ENCODE results near the gene NDUFV1. TPM values are rescaled to one million over a fixed set of nuclear protein-coding genes. Genes with fewer than 3 reads are reported as not detected.
"Not testable (repeated sequence)": the region's sequence is repeated elsewhere in the genome, so short reads cannot be mapped to it uniquely, and the experiment has no call there.

Gene NDUFV1
- polyA plus RNA-seq, 1 donor, result 209 TPM

DNA sequence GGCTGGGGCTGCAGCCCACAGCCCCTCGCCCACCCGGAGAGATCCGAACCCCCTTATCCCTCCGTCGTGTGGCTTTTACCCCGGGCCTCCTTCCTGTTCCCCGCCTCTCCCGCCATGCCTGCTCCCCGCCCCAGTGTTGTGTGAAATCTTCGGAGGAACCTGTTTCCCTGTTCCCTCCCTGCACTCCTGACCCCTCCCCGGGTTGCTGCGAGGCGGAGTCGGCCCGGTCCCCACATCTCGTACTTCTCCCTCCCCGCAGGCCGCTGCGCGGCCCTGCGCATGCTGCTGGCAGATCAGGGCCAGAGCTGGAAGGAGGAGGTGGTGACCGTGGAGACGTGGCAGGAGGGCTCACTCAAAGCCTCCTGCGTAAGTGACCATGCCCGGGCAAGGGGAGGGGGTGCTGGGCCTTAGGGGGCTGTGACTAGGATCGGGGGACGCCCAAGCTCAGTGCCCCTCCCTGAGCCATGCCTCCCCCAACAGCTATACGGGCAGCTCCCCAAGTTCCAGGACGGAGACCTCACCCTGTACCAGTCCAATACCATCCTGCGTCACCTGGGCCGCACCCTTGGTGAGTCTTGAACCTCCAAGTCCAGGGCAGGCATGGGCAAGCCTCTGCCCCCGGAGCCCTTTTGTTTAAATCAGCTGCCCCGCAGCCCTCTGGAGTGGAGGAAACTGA is 22.4 kb upstream of the NDUFV1 start:
- DNase-seq, result no peak

DNA sequence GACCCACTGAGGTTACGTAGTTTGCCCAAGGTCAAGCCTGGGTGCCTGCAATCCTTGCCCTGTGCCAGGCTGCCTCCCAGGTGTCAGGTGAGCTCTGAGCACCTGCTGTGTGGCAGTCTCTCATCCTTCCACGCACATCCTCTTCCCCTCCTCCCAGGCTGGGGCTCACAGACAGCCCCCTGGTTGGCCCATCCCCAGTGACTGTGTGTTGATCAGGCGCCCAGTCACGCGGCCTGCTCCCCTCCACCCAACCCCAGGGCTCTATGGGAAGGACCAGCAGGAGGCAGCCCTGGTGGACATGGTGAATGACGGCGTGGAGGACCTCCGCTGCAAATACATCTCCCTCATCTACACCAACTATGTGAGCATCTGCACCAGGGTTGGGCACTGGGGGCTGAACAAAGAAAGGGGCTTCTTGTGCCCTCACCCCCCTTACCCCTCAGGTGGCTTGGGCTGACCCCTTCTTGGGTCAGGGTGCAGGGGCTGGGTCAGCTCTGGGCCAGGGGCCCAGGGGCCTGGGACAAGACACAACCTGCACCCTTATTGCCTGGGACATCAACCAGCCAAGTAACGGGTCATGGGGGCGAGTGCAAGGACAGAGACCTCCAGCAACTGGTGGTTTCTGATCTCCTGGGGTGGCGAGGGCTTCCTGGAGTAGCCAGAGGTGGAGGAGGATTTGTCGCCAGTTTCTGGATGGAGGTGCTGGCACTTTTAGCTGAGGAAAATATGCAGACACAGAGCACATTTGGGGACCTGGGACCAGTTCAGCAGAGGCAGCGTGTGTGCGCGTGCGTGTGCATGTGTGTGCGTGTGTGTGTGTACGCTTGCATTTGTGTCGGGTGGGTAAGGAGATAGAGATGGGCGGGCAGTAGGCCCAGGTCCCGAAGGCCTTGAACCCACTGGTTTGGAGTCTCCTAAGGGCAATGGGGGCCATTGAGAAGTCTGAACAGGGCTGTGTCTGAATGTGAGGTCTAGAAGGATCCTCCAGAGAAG is 21.6 kb upstream of the NDUFV1 start:
- no peak for DNase-seq

DNA sequence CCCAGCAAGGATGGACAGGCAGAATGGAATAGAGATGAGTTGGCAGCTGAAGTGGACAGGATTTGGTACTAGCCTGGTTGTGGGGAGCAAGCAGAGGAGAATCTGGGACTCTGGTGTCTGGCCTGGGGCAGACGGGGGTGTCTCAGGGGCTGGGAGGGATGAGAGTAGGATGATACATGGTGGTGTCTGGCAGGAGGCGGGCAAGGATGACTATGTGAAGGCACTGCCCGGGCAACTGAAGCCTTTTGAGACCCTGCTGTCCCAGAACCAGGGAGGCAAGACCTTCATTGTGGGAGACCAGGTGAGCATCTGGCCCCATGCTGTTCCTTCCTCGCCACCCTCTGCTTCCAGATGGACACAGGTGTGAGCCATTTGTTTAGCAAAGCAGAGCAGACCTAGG is 20.8 kb upstream of the NDUFV1 start:
- DNase-seq, result no peak

DNA sequence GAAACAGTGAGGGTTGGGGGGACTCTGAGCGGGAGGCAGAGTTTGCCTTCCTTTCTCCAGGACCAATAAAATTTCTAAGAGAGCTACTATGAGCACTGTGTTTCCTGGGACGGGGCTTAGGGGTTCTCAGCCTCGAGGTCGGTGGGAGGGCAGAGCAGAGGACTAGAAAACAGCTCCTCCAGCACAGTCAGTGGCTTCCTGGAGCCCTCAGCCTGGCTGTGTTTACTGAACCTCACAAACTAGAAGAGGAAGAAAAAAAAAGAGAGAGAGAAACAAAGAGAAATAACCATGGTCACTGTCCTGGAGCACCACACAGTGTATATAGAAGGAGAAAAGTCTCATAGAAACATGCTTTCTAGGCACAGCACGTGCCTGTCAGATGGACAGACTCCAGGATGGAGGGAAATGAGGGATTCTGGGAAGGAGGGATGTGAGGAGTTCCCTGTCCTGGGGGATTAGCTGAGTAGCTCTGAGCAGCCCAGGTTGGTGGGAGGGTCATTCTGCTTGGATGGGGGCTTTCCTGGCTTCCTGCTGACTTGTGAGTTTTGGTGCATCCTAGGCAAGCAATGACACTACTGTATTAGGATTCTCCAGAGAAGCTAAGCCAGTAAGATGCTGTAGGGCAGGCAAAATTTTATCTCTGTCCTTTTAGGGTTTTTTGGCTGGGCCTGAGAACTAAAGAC is 20.0 kb upstream of the NDUFV1 start:
- no peak for DNase-seq

DNA sequence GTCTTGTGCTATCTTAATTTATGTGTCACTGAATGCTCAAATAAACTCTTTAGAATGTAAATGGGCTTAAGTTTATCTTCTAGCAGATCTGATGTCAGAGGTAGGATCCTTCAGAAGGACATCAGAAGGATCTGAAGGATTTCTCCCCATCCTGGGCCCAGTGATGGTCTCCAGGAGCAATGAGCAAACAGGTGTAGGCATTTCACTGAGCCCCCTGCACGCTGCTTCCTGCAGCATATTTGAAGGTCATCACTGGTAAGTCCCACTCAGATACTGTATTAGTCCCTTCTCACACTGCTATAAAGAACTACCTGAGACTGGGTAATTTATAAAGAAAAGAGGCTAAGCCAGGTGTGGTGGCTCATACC is 18.6 kb upstream of the NDUFV1 start:
- no peak for DNase-seq

DNA sequence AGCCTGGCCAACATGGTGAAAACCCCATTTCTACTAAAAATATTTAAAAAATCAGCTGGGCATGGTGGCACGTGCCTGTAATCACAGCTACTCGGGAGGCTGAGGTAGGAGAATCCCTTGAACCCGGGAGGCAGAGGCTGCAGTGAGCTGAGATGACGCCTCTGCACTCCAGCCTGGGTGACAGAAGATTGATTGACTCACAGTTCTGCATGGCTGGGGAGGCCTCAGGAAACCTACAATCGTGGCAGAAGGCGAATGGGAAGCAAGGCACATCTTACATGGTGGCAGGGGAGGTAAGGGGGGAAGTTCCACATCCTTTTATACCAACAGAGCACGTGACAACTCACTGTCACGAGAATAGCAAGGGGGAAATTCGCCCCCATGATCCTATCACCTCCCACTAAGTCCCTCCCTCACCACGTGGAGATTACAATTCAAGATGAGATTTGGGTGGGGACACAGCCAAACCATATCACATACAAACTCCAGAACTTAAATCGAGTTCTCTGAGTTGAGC is 17.8 kb upstream of the NDUFV1 start:
- not testable (repeated sequence) for DNase-seq

DNA sequence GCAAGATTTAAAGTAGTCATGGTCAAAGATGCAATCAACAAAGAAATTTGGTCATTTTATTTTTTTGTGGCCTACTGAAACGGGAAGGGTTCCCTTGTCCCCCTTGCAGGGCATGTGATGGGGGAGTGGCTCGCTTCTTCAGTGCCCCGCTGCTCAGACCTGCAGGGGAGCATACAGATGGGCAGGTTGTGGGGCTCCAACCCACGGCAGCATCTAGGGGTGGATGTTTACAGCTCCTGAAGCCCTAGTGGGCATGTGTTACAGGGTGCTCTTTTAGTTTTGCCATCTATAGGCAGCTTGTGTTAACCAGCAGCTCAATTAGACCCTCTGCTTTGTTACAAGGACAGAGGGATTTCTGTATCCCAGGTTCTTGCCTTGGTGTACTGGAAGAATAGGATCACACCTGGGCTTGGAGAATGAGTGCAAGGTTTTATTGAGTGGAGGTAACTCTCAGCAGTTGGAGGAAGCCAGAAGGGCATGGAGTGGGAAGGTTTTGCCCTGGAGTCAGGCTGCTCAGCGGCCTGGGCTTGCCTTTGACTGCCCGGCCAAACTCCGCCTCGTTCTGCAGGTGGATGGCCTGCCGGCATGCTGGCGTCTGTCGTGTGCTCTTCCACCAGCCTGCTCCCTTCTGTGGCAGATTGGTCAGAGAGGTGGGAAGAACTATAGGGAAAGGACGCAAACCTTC is 13.7 kb upstream of the NDUFV1 start:
- no peak for DNase-seq

DNA sequence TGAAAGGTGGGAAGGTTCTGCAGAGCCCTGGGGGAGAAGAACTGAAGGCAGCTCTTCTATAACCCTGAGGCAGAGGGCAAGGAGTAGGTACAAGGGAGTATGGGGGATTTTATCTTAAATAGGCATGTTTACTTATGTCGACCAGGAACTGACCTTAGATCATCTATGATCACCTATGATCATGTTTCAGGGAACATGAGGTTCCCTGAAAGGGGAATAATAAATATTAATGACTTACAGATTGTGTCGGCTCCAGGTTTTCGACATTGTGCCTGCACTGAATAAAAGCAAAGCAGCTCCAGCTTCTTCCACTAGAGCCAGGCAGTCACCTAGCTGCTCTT is 13.2 kb upstream of the NDUFV1 start:
- DNase-seq, result no peak

DNA sequence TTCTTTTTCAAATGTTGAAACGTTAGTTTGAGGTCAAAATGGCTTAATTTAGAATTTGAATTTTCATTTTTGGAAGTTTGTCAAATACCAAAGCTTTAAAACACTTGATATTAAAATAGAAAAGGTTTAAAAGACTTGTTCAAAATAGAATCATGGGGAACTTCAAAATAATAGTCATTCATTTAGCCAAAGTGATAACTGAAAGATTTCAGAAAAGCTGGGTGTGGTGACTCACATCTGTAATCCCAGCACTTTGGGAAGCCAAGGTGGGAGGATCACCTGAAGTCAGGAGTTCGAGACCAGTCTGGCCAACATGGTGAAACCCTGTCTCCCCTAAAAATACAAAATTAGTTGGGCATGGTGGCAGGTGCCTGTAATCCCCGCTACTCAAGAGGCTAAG is 12.3 kb upstream of the NDUFV1 start:
- no peak for DNase-seq

DNA sequence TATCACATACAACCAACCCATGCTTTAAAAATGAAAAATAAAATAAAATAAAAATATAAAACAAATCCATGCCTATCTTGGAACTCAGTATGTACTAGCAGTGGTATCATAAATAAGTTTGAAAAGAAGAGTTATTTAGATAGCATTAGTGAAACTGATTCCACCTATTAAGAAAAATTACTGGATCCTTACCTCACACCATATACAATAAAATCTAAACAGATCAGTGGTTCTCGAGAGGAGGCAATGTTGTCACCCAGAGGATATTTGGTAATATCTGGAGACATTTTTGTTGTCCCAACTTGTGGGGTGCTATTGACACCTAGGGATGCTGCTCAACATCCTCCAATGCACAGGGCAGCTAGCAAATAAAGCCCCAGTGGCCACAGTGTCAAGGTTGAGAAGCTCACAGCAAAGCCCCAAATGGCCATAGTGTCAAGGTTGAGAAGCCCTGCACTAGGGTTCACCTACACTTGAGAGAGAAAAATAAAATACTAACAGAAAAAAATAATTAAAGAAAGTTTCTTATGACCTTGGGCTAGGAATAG is 9.9 kb upstream of the NDUFV1 start:
- no peak for DNase-seq

DNA sequence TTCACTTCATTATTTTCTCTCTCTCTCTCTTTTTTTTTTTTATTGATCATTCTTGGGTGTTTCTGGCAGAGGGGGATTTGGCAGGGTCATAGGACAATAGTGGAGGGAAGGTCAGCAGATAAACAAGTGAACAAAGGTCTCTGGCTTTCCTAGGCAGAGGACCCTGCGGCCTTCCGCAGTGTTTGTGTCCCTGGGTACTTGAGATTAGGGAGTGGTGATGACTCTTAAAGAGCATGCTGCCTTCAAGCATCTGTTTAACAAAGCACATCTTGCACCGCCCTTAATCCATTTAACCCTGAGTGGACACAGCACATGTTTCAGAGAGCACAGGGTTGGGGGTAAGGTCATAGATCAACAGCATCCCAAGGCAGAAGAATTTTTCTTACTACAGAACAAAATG is 9.3 kb upstream of the NDUFV1 start:
- DNase-seq, result not testable (repeated sequence)

DNA sequence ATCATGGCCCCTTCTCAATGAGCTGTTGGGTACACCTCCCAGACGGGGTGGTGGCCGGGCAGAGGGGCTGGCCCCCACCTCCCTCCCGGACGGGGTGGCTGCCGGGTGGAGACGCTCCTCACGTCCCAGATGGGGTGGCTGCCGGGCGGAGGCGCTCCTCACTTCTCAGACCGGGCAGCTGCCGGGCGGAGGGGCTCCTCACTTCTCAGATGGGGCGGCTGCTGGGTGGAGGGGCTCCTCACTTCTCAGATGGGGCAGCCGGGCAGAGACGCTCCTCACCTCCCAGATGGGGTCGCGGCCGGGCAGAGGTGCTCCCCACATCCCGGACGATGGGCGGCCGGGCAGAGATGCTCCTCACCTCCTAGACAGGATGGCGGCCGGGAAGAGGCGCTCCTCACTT is 8.8 kb upstream of the NDUFV1 start:
- not testable (repeated sequence) for DNase-seq

DNA sequence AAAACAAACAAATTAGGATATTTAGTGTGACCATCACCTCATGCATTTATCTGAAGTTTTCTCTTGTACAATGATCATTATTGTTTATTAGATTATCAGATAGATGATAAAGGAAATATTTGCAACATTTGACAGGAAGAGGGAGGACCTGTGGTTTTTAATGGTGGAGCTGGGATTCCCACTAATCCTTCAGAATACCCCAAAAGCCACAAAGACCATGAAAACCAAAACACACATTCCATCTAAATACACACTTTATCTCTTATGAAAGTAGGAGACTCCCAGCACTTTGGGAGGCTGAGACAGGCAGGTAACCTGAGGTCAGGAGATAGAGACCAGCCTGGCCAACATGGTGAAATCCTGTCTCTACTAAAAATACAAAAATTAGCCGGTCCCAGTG is 7.6 kb upstream of the NDUFV1 start:
- DNase-seq, result no peak

DNA sequence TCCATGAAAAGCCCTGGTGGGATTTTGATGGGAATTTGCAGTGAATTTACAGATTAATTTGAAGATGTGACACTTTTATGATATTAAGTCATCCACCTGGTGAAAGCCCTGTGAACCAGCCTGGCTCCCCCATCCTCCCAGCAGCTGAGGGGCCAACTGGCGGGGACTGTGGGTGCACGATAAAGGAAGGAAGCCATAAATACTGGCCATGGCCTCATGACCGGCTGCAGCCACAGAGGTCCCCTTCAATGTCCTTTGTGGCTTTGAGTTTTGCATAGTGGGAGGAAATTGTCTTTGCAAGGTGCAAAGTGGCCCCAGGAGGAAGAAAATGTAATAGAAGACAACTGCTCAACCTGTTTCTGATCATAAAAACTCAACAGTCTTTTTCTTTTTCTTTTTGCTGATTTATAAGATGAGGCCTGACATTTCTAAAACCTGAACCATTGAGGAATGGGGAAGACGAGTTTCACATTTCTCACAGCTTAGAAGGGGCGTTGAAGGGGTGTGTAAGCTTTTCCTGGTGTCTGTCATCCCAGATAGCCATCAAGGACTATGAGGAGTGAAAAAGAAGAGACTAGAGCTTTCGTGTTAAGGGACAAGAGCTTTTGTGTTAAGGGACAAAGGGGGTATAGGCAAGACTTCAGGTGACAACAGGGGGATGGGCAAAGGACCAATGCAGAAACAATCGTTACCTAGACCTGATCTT is 6.3 kb upstream of the NDUFV1 start:
- DNase-seq, result no peak

DNA sequence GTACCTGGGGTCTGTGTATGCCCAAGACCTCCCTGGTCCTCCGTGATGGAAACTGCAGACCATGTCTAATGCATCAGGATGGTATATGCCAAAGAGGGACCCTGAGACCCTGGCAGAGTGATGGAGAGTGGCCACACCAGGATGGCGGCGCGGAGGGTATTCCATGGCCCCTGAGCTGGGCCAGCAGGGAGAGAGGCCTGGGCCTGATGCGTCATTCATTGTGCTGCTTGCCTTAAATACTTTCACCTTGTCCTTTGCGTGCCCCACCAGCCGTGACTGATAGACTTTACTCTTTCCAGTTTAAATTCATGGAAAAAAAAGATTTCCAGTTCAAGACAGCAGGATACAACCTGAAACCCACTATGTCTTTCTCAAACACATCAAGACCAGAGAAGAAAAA is 5.6 kb upstream of the NDUFV1 start:
- no peak for DNase-seq

DNA sequence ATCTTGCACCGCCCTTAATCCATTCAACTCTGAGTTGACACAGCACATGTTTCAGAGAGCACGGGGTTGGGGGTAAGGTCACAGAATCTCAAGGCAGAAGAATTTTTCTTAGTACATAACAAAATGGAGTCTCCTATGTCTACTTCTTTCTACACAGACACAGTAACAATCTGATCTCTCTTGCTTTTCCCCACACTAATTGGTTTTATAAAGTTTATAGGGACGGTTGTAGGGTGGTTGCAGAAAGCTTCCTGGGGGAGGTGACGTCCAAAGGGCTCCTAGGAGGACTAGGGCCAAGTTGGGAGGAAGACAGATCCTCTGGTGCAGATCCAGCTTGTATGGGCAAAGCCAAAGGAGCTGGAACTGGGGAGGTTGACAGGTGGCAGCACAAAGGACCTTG is 2.6 kb upstream of the NDUFV1 start:
- DNase-seq, result not testable (repeated sequence)

DNA sequence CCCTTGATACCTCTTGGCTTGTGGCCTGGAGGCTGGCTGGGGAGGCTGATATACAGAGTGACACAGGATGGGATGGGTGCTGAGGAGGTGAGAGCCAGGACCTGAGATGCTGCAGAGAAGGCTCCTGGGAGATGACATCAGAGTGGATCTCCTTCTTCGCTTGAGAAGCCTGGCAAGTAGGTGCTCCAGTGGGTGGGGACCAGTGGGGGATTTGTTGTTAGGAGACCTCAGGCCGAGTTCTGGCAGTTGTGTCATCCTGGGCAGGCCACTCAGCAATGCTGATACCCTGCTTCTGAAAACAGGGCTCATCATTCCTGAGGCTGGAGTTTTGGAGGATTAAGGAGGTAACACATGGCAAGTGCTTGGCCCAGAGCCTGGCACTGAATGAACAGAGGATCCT is 1.9 kb upstream of the NDUFV1 start:
- DNase-seq, result no peak

DNA sequence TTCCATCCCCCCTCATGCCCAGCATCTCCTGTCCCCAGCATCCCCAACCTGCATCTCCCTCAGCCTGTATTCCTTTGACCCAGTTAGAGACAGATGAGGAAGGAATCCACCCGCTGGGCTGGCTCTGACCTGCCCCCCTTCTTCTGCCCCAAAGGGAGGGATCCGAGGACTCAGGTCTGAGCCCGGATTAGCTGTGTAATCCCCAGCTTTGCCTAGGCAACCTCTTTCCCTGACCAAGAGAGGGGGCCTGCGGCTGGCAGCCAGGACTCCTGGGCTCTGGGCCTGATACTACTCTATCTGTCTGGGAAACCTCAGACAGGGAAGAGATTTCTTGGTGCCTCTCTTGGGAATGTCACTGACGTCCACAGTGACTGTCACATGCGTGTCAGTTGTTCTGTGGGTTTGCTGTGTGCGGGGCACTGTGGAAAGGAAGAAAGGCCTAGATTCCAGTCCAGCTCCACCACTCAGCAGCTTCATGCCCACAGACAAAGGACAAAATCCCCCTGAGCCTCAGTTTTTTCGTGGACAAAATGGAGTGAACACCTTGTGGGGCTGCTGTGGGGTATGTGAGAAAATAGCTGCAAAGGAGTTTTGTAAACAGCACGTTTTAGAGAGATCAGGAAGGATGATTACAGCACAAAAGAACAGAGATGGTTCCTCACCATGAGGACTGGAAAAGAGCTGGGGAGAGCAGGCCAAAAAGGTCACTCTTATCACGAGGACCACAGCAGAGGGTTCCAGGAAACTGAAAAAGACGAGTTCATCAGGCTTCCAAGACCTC is 1.3 kb upstream of the NDUFV1 start:
- no peak for DNase-seq

DNA sequence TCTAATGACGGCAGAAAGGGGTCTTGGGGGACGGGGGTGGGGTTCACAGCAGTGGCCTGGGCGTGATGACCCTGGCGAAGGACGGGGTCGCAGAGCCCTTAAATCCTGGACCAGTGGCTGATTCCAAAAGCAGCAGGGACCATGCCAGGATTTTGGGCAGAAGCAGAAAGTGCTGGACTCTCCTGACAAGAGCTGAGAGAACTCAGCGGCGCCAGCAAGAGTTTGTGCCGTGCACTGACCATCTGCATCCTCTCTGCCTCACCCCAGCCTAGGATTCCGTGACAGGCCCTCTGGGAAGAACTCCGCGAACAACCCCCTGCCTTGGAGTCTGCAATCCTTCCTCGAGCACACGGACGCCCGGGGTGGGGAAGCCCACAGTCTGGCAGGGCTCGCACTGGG is 644 bp upstream of the NDUFV1 start:
- no peak for DNase-seq

DNA sequence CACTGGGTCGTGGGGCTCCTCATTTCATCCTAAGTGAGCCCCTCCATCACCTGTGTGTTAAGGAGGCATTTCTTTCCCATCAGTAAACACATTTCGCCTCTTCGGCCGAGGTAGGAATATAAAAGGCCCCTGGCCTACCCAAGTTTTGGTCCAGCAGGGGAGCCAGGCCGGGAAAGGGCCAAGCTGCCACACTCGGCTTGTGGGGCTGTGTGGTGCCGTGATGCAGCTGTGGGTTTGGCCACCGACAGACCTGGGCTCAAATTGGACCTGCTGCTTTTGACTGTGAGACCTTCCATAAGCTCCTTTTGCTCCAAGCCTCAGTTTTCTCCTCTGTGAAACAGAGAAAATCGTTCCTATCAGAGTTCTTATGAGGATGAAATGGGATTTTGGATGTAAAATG is 771 bp downstream of the NDUFV1 start:
- DNase-seq, result no peak

DNA sequence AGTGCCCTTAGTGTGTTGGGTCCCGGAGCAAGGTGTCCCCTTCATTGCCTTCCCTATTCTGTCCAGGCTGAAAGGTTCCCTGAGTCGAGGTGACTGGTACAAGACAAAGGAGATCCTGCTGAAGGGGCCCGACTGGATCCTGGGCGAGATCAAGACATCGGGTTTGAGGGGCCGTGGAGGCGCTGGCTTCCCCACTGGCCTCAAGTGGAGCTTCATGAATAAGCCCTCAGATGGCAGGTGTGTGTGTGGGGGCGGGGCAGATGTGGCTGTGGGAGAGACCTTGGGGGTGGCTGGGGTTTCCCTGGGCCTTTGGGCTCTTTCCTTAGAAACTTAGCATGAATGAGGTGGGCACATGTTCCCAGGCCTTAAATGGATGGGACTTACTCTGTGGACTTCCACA is 1.8 kb downstream of the NDUFV1 start:
- DNase-seq, result no peak

All from left kidney (tissue), 2 donors.